Progenitor cell of endocrine pancreas (in vitro differentiated cells): Measurements from ENCODE around the gene DUSP16. TPM values are rescaled to one million over a fixed set of nuclear protein-coding genes. Genes with fewer than 3 reads are reported as not detected.
A peak's percentile ranks its signal among the peaks of the same experiment; 100 is the strongest.
"Not testable (repeated sequence)": the region's sequence is repeated elsewhere in the genome, so short reads cannot be mapped to it uniquely, and the experiment has no call there.

ENCODE experiments used
- DNase-seq: peaks from one replicate; pipeline ENCODE4 v3.0.0; 2021; ENCODE audit warnings: low spot score; ENCODE audit not compliant: unreplicated experiment
- H3K27ac Mint-ChIP-seq: 2 replicates; pipeline ENCODE4 v1.8.0; 2021; ENCODE audit warnings: mild to moderate bottlenecking, moderate library complexity, mixed read lengths
- H3K27me3 Mint-ChIP-seq: 2 replicates; pipeline ENCODE4 v1.8.0; 2021; ENCODE audit warnings: mixed read lengths
- H3K36me3 Mint-ChIP-seq: 2 replicates; pipeline ENCODE4 v1.8.0; 2022; ENCODE audit warnings: mixed read lengths; ENCODE audit not compliant: insufficient read depth
- H3K4me1 Mint-ChIP-seq: 2 replicates; pipeline ENCODE4 v1.8.0; 2021; ENCODE audit warnings: low read depth, mixed read lengths
- H3K4me3 Mint-ChIP-seq: 2 replicates; pipeline ENCODE4 v1.8.0; 2021; ENCODE audit warnings: low read depth, mild to moderate bottlenecking, moderate library complexity, mixed read lengths
- H3K9me3 Mint-ChIP-seq: 2 replicates; pipeline ENCODE4 v1.8.0; 2021; ENCODE audit warnings: low read depth, mixed read lengths
- total RNA-seq: library from RNA; stranded (reverse); gene quantifications from 2 replicates; pipeline ENCODE4 v1.2.1, GENCODE V29; 2021
- TF ChIP-seq, protein P1 (sequence below): fragments of 200-600 bp; sonication (generic); IDR thresholded peaks from one replicate; pipeline ENCODE4 v1.5.0; 2021; ENCODE audit warnings: antibody characterized with exemption, mild to moderate bottlenecking; ENCODE audit not compliant: unreplicated experiment

Gene DUSP16
- total RNA-seq, 1 donor from 2014 or later: 67.5 TPM

DNA sequence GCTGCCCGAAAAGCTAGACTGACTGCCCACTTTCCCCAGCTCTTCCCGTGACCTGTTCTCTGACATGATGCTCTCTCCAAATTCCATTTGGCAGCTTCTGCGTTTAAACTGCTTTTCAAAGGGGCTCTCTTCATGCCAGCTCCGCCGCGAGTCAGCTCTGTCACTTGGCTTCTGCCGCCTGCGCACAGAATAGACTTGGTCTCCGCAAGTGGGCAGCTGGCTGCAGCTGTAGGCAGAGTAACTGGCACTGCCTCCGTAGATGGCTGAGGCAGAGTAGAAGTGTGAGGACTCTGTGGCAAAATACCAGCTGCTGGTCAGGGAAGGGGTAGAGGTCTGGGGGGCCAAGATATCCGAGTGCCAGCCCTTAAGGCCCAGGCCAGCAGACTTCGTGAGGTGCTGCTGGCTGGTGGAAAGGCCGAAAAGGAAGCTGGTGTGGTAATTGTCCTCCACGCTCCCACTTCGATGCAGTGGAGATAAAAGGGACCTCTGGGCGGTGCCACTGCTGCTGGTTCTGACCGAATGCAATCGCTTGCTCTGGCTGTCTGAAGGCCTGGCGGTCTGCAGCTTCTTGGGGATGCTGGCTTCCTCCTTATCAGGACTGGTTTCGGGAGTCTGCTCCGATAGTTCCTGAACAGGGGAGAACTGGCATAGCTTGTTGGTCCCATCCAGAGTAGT lies 85.7 kb downstream of the DUSP16 start:
- Mint-ChIP-seq H3K4me3 (no peak overlapping the region), H3K9me3 (peaks cover 3% of the 10 kb centered on the region), H3K36me3 (peaks cover 44% of the 10 kb centered on the region), H3K4me1 (no peaks in the 10 kb centered on the region), H3K27me3 (no peaks in the 10 kb centered on the region), H3K27ac (no peak overlapping the region)
- DNase-seq: no peak
- TF ChIP-seq, protein P1, sequence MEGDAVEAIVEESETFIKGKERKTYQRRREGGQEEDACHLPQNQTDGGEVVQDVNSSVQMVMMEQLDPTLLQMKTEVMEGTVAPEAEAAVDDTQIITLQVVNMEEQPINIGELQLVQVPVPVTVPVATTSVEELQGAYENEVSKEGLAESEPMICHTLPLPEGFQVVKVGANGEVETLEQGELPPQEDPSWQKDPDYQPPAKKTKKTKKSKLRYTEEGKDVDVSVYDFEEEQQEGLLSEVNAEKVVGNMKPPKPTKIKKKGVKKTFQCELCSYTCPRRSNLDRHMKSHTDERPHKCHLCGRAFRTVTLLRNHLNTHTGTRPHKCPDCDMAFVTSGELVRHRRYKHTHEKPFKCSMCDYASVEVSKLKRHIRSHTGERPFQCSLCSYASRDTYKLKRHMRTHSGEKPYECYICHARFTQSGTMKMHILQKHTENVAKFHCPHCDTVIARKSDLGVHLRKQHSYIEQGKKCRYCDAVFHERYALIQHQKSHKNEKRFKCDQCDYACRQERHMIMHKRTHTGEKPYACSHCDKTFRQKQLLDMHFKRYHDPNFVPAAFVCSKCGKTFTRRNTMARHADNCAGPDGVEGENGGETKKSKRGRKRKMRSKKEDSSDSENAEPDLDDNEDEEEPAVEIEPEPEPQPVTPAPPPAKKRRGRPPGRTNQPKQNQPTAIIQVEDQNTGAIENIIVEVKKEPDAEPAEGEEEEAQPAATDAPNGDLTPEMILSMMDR: no peak

DNA sequence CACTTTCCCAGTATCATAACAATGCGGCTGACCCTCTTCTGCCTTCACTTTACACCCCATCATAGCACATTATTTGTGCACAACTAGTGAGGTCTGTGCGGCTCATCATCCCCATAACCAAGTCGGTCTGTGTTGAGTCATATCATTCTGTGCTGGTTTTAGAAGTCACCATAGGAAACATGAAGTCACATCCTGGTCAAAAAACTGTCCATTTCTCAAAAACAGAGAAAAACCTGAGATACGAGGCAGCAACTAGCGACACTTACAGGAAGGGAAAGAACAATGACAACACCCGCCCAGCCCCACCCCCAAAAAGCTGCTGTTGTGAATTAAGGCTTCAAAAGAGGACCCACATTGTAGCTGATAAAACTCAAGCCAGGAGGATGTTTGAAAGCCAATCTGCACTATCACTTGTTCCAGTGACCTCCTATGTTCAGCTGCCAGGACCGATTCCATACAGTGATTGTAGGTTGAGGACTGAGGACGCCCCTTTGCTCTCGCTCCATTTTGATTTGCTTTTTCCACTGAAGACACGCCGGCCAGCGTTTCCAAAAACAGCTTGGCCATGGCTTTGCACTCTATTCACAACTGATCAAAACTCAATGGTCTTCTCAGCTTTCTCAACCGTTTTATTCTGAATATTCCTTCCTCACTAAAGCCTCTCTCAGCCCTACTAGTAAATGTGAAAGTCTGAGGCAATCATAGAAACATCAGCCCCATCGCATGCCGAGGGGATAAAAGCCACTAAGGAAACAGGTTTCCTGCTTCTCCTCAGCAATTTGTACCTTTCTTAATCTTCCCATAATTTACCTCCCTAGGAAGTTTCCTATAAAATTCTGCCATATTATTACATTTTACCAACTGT lies 87.5 kb downstream of the DUSP16 start:
- TF ChIP-seq, protein P1: no peak
- H3K27ac Mint-ChIP-seq: peak overlapping the region; percentile 22
- no peak for DNase-seq
- H3K36me3 Mint-ChIP-seq: peaks cover 62% of the 10 kb centered on the region
- no peaks in the 10 kb centered on the region for H3K27me3 Mint-ChIP-seq
- no peak overlapping the region for H3K4me3 Mint-ChIP-seq
- peaks cover 11% of the 10 kb centered on the region for H3K9me3 Mint-ChIP-seq
- no peaks in the 10 kb centered on the region for H3K4me1 Mint-ChIP-seq

DNA sequence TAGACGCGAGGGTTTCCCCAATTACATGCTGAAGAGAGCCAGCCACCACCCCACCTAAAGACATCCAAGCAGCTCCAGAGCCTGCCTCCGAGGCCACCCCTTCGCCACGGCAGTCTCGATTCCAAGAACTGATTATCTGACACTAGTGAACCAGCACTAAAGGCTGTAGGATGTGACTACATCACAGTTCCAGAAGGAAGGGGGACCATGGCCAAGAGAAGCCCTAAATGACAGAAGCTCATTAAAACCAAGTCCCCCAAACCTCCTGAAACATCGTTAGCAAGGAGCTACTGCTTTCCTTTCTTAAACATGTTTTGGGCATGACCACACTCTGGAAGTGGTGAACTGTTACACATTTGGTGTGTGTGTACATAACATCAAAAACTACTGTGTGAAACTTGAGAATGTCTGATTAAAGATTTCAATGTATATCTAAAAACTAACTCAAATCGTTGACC lies 88.2 kb downstream of the DUSP16 start:
- Mint-ChIP-seq H3K27me3 (no peaks in the 10 kb centered on the region), H3K9me3 (peaks cover 16% of the 10 kb centered on the region), H3K4me3 (no peak overlapping the region), H3K36me3 (peaks cover 60% of the 10 kb centered on the region), H3K4me1 (no peaks in the 10 kb centered on the region), H3K27ac (peak overlapping the region; percentile 22)
- DNase-seq: no peak
- TF ChIP-seq, protein P1: no peak

DNA sequence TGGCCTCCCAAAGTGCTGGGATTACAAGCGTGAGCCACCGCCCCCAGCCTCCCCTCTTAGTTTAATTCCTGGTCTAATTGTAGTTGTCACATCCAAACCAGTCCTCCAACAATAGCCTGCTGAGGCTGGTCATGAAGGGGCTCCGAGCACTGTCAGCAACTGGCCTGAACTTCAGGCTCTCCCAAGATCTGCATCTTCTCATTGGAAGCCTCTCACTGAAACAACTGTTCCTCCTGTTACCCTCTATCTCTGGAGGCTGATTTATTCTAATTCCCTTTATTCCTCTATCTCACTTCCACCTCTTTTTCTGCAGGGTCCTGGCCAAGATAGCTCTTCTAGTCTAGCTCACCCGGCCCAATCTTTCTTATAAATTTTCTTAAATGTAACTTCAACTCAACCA lies 89.4 kb downstream of the DUSP16 start:
- H3K4me1 Mint-ChIP-seq: no peaks in the 10 kb centered on the region
- H3K27ac Mint-ChIP-seq: peak overlapping the region; percentile 19
- peaks cover 63% of the 10 kb centered on the region for H3K36me3 Mint-ChIP-seq
- H3K4me3 Mint-ChIP-seq: no peak overlapping the region
- no peak for DNase-seq
- TF ChIP-seq, protein P1: no peak
- H3K27me3 Mint-ChIP-seq: no peaks in the 10 kb centered on the region
- peaks cover 19% of the 10 kb centered on the region for H3K9me3 Mint-ChIP-seq

DNA sequence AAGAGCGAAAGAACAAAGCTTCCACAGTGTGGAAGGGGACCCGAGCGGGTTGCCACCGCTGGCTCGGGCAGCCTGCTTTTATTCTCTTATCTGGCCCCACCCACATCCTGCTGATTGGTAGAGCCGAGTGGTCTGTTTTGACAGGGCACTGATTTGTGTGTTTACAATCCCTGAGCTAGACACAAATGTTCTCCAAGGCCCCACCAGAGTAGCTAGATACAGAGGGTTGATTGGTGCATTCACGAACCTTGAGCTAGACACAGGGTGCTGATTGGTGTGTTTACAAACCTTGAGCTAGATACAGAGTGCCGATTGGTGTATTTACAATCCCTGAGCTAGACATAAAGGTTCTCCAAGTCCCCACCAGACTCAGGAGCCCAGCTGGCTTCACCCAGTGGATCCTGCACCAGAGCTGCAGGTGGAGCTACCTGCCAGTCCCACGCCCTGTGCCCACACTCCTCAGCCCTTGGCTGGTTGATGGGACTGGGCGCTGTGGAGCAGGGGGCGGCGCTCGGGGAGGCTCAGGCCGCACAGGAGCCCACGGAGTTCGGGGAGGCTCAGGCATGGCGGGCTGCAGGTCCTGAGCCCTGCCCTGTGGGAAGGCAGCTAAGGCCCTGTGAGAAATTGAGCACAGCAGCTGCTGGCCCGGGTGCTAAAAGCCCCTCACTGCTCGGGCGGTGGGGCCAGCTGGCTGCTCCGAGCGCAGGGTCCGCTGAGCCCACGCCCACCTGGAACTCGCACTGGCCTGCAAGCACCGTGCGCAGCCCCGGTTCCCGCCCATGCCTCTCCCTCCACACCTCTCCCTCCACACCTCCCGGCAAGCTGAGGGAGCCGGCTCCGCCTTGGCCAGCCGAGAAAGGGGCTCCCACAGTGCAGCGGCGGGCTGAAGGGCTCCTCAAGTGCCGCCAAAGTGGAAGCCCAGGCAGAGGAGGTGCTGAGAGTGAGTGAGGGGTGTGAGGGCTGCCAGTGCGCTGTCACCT lies 90.4 kb downstream of the DUSP16 start:
- H3K27ac Mint-ChIP-seq, H3K27me3 Mint-ChIP-seq, H3K4me3 Mint-ChIP-seq, H3K4me1 Mint-ChIP-seq, DNase-seq: not testable (repeated sequence)
- H3K36me3 Mint-ChIP-seq: peaks cover 61% of the 10 kb centered on the region
- peaks cover 19% of the 10 kb centered on the region for H3K9me3 Mint-ChIP-seq
